Panc1 (cell line): ENCODE data around the gene LHFPL3. TPM values are rescaled to one million over a fixed set of nuclear protein-coding genes. Genes with fewer than 3 reads are reported as not detected.

Source experiments
- ATAC-seq: fragments of 200-7000 bp; cut with Tn5 transposase; 2 replicates; pipeline ENCODE4 v1.9.1; 2020; ENCODE audit warnings: mild to moderate bottlenecking, moderate library complexity
- BruUV-seq: library from RNA; stranded (reverse); fragments of 400-500 nt; replicated peaks from 2 replicates; lab custom pipeline; 2021; lab: Mats Ljungman, UMichigan
- CTCF ChIA-PET: fragments of 300-600 bp; sonication (Branson Sonifier 250); formaldehyde crosslinking; loops from one replicate; lab custom pipeline; 2022; ENCODE audit warnings: antibody characterized with exemption; lab: Charles Lee
- POLR2A ChIA-PET: fragments of 300-600 bp; sonication (Branson Sonifier 250); formaldehyde crosslinking; loops from one replicate; lab custom pipeline; 2022; ENCODE audit warnings: antibody characterized with exemption; lab: Charles Lee
- DNase-seq: peaks from one replicate; pipeline ENCODE4 v3.0.0-alpha.2; 2010; ENCODE audit warnings: low read depth, low spot score
- H3K27ac ChIP-seq: 2 replicates; pipeline ENCODE4 v1.5.1; 2011; ENCODE audit warnings: mild to moderate bottlenecking, low read length, inconsistent platforms
- H3K27me3 ChIP-seq: fragments of 200-500 bp; sonication (Bioruptor generic); 2 replicates; pipeline ENCODE4 v1.6.0; 2014; ENCODE audit warnings: low read length, inconsistent platforms; ENCODE audit not compliant: control insufficient read depth, insufficient read depth
- H3K36me3 ChIP-seq: fragments of 200-500 bp; sonication (Bioruptor generic); 2 replicates; pipeline ENCODE4 v1.5.1; 2014; ENCODE audit warnings: inconsistent platforms, mild to moderate bottlenecking, low read length, moderate library complexity; ENCODE audit not compliant: control insufficient read depth, insufficient read depth
- H3K4me1 ChIP-seq: 2 replicates; pipeline ENCODE4 v1.5.1; 2011; ENCODE audit warnings: inconsistent platforms, mild to moderate bottlenecking, low read length, moderate library complexity; ENCODE audit not compliant: control insufficient read depth, insufficient read depth
- H3K4me3 ChIP-seq, 2 experiments: 2 replicates each; pipeline ENCODE4 v1.5.1; 2011 to 2012; ENCODE audit warnings: low read depth in 2 of 2, low read length in 2 of 2, mild to moderate bottlenecking in 2 of 2, inconsistent platforms in 1 of 2, moderate library complexity in 1 of 2
- H3K9me3 ChIP-seq: fragments of 200-500 bp; sonication (Bioruptor generic); 2 replicates; pipeline ENCODE4 v1.5.1; 2014; ENCODE audit warnings: low read depth, mild to moderate bottlenecking, inconsistent platforms, low read length, moderate library complexity; ENCODE audit not compliant: control insufficient read depth, insufficient read depth
- CTCF ChIP-seq: fragments of 450-650 bp; IDR thresholded peaks from 2 replicates; pipeline ENCODE4 v1.5.1; 2017; ENCODE audit warnings: mild to moderate bottlenecking
- POLR2AphosphoS5 ChIP-seq: IDR thresholded peaks from 2 replicates; pipeline ENCODE4 v1.6.1; 2012; ENCODE audit warnings: mild to moderate bottlenecking, low read depth, low read length, moderate library complexity
- REST ChIP-seq, 2 experiments: IDR thresholded peaks; 2 replicates each; pipeline ENCODE4 v1.6.1; 2011 to 2012; ENCODE audit warnings: low read depth in 2 of 2, control low read depth in 1 of 2, low read length in 1 of 2, mild to moderate bottlenecking in 1 of 2, moderate library complexity in 1 of 2; ENCODE audit not compliant: insufficient read depth in 1 of 2
- SIN3A ChIP-seq: IDR thresholded peaks from 2 replicates; pipeline ENCODE4 v1.6.1; 2012; ENCODE audit warnings: low read depth, mild to moderate bottlenecking, low read length, moderate library complexity, borderline replicate concordance; ENCODE audit not compliant: insufficient read depth
- TCF7L2 ChIP-seq: IDR thresholded peaks from 2 replicates; pipeline ENCODE4 v1.6.1; 2011; ENCODE audit warnings: mild to moderate bottlenecking, low read depth, low read length, inconsistent platforms
- in situ Hi-C: cut with HindIII; loops from 2 replicates; pipeline ENCODE4 v1.10.0; 2016; ENCODE audit warnings: low sequenced_read_pairs, low pct_unique_long_range_greater_than_20kb
- intact Hi-C: fragments of 100-400 bp; cut with micrococcal nuclease; formaldehyde crosslinking; loops from one replicate; pipeline ENCODE4 v1.10.0; 2022; ENCODE audit not compliant: unreplicated experiment
- total RNA-seq: library from RNA; stranded (reverse); gene quantifications from one replicate; pipeline ENCODE4 v1.2.1, GENCODE V29; 2021; ENCODE audit not compliant: unreplicated experiment

Gene LHFPL3
- total RNA-seq, 1 experiment from 2014 or later = not detected

GRCh38 chr7:104358446-104359132, 30.2 kb downstream of the LHFPL3 start:
- no peaks in the 10 kb centered on the region for H3K4me1 ChIP-seq
- no peaks in the 10 kb centered on the region for H3K36me3 ChIP-seq
- H3K9me3 ChIP-seq = no peaks in the 10 kb centered on the region
- no peak overlapping the region for H3K27ac ChIP-seq
- POLR2A ChIA-PET = interaction anchor here (0.6 kb wide), 1 partner anchor 14 kb away, joined by 3 read pairs; no protein-coding TSS in a partner anchor
- CTCF ChIA-PET = interaction anchor here (0.6 kb wide), 1 partner anchor 66 kb away, joined by 3 read pairs; no protein-coding TSS in a partner anchor
- BruUV-seq = no TSS peak
- H3K27me3 ChIP-seq = no peaks in the 10 kb centered on the region; the same call in 1 of the 2 replicates
- in situ Hi-C loops (no loop called here), intact Hi-C loops (no loop called here)
- no peak overlapping the region for H3K4me3 ChIP-seq
- DNase-seq = no peak
- no peak for ATAC-seq
- TF ChIP-seq POLR2AphosphoS5 (no peak), REST (IDR thresholded peaks at IDR 0.05; ENCODE audit: insufficient read depth in 1 of 2, low read depth in 2 of 2, low read length in 1 of 2) (no peak), CTCF (no peak), TCF7L2 (no peak)

- ChIA-PET POLR2A (no interaction called here), CTCF (no interaction called here)
- no peak for ATAC-seq
Measured at GRCh38 chr7:104362756-104363155, 34.4 kb downstream of the LHFPL3 start.

More at GRCh38 chr7:104362756-104363155, 34.4 kb downstream of the LHFPL3 start:
- no peaks in the 10 kb centered on the region for H3K9me3 ChIP-seq
- BruUV-seq = no TSS peak
- no peak overlapping the region for H3K27ac ChIP-seq
- intact Hi-C loops (no loop called here), in situ Hi-C loops (no loop called here)
- TF ChIP-seq CTCF (no peak), SIN3A (no peak), POLR2AphosphoS5 (no peak), TCF7L2 (no peak), REST (IDR thresholded peaks at IDR 0.05; ENCODE audit: insufficient read depth in 1 of 2, low read depth in 2 of 2, low read length in 1 of 2) (no peak)
- H3K27me3 ChIP-seq = no peaks in the 10 kb centered on the region; the same call in 1 of the 2 replicates
- no peaks in the 10 kb centered on the region for H3K4me1 ChIP-seq
- no peaks in the 10 kb centered on the region for H3K36me3 ChIP-seq
- H3K4me3 ChIP-seq = no peak overlapping the region
- DNase-seq = no peak
